ENCODE data around the gene INPP5A.

The INPP5A gene

DNA sequence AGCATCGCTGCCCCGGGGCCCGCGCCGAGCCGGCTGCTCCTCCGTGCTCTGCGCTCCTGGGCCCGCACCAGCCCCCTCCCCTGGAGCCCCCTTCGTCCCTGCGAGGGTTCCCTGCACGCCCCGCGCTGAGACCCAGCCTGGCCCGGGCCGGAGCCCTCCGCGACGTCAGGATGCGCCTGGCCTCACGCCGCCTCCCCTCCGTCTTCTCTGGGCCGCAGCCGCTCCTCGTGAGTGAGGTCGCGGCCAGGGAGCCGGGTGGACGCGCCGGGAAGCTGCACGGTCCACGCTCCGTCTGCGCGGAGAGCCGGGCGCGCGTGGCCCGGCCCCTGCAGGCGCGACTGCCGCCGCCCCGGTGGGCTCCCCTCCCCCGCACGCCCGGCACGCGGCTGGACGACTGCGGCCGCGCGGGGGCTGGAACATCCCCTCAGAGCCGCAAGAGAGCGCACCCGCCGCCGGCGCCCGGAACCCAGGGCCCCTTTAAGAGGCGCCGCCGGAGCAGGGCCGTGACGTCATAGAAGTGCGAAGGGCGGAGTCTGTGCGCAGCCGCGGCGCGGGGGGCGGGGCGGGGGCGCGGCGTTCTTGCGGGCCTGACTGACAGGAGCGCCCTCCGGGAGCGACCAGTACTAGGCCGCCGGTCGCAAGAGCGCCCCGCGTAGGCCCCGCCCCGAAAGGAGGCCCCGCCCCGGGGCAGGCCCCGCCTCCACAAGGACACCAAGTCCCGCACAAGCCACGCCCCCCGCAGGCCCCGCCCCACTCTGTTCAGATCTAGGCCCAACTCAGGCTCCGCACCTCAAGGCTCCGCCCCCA lies 507 bp upstream of the INPP5A start:
- peak; percentile 100 for DNase-seq (ENCODE audit: low read depth)

DNA sequence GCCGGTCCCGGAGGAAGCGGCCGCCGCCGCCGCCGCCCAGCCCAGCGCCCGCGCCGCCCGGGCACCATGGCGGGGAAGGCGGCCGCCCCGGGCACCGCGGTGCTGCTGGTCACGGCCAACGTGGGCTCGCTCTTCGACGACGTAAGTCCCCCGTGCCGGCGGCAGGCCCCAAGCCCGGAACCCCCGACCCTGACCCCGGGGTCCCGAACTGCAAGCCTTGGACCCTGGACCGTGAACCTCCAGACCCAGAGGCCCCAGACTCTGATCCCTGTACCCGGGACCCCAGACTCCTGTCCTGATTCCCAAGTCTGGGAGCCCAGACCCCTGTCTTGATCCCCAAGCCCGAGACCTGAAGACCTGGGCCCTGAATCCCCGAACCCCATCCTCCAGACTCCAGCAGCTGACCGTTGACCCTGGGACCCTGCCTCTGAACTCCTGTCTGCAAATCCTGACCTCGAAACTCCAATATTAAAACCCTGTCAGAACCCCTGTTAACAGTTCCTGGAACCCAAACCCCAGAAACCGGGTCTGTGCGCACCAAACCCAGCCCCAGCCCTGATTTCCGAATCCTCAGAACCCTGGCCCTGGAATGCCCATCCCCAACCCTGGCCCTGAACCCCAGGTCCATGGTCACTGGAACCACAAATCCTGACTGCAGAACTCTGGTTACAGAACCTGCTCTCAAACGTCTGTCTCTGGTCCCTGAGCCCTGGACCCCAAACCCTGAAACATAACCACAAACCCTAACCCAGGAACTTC lies 623 bp downstream of the INPP5A start:
- no peak for DNase-seq (ENCODE audit: low read depth)

DNA sequence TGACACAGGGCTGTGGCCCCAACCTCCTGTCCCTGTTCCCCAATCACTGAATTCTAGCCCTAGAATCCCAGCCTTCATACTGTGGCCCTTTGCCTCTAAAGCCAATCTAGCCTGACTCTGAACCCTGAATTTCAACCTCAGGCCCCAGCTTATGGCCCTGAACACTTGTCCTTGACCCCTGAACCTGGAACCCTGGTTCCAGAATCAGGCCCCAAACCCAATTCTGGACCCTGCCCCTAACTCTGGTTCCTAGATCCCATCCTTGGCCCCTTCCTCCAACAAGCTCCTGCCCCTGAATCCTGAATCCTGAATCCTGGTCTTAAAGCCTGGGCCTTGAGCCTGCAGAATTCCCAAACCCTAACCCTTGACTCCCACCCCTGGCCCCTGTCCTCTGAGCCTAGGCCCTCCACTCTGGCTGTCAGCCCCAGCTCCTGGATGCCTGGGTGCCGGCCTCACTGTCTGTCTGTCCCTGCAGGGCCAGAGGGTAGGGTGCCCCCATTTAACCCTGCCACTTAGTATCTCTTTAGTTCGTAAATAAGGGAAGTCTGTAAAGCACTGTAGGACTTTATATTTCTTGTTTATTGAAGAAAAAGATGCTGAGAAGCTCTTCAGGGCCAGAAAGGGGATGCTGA lies 1.3 kb downstream of the INPP5A start:
- DNase-seq (ENCODE audit: low read depth): no peak

DNA sequence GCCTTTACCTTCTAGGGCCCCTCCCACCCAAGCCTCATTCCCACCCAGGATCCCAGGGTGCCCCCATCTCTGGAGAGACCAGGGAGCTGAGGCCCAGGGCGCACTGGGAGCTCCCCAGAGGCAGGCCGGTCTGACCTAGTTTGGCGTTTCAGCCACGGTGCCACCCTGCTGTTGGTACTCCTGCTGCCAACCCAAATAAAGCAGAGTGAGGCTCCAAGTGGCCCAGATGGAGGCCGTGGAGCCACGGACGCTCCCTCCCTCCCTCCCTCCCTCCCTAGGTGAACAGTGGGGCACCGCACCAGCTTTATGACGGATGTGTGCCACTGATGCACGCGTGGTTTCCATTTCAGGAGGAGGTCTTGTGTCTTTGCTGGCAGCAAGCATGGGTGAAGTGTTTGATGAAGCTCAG lies 1.8 kb downstream of the INPP5A start:
- no peak for DNase-seq (ENCODE audit: low read depth)

DNA sequence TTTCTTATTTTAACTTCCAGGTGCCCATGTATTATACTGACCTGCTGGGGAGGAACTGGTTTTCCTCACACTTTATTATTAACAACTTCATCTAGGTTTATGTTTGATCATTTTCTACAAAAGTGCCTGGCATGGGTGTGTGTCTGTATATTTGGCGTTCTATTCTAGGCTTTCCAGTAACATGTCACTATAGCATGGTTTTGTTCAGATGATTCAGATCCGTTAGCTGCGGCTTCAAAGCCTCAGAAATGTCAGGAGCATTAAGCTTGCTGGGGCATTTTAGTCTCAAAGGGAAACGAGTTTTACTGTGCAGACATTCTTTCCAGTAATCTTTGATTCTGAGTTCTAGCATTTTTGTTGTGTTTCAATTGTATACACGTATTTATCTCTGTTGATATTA lies 2.3 kb downstream of the INPP5A start:
- no peak for DNase-seq (ENCODE audit: low read depth)

DNA sequence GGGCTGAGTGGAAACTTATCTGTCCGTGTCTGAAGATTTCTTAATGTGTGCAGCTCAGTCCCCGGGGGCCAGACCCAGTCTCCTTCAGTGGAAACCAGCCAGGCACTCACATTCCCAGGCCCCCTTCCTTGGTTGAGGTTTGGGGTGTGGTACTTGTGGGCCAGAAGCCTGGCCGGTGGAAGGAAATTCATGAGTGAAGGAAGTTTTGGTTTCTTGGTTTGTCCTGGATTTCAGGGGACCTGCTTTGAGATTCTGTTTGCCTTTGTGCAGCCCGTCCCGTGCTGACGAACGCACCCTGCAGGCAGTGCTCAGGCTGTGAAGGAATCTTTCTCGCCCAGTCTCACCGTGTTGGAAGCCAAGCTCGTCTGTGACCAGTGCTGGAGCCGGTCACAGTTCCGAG lies 2.9 kb downstream of the INPP5A start:
- no peak for DNase-seq (ENCODE audit: low read depth)

DNA sequence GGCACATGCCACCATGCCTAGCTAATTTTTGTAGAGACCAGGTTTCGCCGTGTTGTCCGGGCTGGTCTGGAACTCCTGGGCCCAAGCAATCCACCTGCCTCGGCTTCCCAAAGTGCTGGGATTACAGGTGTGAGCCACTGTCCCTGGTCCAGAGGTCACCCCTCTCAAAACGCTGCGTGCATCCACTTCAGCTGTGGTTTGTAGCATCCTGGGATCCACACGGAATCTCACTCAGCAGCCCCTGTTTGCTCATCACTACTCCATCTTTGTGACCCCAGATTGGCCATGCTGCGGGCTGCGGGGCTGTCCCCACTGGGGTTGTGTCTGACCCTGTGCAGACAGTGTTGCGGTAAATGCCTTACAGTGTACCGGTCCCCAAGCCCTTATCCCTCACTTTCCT lies 3.5 kb downstream of the INPP5A start:
- DNase-seq (ENCODE audit: low read depth): no peak

DNA sequence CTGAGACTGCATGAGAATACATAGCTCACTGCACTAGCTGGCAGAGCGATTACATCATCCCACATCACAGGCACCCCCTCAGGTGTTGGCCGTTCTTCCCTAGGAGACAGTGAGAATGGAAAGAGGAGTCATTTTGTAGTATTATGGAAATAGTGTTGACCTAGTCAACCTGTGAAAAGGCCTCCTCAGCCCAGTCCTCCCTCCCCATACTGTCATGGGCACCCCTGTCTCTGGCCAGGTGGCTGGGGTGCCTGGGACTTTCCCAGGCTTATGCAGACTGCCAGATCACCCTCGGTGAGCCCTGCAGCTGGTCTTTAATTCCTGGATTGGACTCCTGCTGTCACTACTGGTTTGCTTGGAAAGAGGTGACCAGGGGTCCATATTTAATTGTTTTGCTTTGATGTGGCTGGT lies 4.0 kb downstream of the INPP5A start:
- no peak for DNase-seq (ENCODE audit: low read depth)

DNA sequence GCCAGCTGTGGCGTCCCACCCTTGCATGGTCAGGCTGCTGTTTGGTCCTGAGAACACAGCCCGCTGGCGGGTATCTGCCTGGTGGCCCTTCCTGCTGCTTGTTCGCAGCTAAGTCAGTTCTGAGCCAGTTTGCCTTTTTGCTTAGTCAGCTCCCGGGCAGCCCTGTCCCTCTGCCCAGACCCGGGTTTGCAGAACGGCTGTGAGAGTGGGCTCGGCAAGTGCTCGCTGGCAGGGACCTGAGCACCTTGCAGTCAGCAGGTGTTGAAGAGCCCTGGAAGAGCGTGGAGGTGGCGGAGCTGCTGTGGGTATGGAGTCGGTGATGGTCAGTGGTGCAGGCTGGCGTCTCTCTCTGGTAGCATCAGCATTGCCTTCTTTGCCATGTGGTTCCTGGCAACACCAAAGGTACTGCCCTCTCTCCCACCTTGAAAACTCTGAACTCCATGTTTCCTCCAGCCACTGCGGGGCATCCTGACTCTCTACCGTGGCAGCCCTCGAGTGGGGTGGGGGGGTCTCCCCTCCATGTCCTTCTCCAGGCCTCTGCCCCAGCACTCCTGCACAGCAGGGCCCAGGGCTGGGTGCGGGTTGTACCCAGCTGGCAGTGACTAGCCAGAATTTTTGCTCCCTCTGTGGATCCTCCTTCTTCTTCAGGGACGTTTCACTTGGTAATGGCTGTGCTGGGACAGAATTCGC lies 4.6 kb downstream of the INPP5A start:
- DNase-seq (ENCODE audit: low read depth): no peak

DNA sequence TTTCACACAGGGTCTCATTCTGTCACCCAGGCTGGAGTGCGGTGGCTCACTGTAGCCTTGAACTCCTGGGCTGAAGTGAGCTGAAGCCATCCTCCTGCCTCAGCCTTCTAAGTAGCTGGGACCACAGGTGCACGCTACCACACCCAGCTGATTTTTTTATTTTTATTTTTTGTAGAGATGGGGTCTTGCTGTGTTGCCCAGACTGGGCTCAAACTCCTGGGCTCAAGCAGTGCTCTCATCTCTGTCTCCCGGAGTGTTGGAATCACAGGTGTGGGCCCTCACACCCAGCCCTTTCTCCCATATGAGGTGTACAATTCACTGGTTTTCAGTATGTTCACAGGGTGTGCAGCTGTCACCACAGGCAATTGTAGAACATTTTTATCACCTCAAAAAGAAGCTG lies 5.2 kb downstream of the INPP5A start:
- DNase-seq (ENCODE audit: low read depth): no peak

DNA sequence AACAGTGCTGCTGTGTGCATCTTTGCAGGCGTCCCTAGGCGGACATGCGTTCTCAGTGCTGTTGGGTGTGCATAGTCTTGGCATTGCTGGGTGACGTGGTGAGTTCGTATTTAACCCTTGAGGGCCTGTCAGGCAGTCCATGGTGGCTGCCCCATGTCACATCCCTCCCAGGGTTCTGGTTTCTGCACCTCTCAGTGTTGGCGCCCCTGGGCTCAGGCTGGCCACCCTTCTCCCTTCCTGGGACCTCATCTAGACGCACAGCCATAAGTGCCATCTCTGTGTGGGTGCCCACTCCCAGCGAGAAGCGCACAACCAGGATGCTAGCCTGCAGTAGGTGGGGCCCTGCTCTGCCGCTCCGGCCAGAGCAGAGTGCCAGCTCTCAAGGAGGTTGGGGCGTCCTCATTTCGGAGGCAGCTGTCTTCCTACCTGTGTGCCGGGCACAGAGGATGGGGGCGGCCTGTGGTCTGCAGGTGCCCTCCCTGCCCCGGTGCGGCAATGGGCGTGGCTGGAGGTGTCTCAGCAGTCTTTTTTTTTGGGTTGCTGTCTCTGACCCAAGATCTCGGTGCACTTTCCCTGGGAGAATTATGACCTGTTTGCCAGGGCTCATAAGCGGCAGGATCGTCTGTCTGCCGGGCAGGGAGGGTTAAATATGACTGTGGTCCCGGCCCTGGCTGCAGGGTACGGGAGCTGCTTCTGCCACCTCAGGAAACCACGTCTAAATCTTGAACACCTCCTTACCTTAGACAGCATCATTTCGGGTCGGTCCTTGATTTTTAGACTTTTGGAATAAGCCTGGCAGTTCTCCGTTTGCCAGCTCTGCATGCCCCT lies 6.5 kb downstream of the INPP5A start:
- no peak for DNase-seq (ENCODE audit: low read depth)

DNA sequence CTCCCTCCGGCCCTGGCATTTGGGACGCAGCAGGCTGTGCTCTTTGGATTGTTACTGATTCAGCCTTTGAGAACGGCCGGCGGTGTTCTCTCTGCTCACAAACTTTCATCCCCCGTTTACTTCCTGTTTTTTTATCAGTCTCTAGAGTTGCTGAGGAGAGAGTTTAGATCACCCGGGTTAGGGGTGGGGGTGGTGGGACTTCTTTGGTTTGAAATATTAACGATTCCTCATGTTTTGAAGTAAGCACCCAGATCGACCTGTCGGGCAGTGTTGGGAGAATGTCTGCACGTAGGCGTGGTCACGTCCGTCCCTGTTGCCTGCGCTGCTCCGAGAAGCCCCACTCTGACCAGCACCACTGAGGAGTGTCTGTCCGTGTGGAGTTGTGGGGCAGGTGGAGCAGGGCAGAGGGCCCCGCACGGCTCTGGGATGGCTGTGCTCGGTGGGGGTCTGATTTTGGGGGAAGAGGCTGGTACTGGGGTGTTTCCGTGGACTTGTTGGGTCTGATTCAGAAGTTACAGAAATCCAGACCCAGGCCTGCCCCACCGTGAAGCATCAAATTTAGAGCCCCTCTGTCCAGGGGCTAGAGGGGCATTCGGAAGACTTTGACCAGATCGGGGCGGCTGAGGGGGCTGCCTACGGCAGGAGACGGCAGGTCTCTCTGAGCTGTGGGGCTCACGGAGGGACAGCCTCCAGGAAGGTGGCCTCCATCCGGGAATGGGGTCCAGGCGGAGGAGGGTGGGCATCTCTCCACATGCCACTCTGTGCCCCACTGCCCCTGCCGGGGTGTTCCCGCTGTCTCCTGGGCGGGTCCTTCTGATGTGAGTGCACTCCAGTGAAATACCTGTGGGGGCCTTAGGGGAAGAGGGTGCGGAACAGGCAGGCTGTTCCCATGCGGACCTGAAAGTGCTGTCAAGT lies 7.4 kb downstream of the INPP5A start:
- DNase-seq (ENCODE audit: low read depth): no peak

DNA sequence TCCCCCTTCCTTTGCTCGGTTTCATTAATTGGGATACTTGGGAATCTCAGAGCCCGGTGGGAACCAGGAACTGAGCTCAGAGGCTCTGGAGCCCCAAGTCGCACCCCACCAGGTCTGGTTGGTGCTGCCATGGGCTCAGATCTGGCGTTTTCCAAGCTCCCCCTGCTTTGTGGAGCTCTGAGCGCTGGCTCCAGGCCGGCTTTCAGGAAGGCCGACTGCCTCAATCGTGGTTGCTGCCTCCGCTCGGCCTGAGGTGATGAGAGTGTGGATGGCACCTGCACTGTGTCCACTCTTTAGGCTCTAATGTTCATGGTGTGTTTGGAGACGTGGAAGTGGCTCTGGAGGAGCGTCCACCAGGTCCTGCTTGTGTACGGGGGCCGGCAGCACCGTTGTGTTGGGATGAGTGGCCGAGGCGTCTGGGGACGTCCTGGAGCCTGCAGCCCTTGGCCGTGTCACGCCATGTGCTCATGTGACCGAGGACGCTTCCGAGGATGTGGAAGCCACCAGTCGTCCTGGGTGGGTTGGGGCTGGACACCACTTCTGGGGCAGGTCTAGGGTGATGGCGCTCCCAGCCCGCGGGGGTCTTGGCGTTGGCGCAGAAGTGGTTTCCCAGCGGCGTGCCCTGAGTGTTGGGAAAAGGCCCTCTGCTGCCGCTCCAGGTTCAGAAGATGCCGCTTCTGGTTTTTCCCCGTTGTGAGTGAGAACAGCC lies 8.2 kb downstream of the INPP5A start:
- no peak for DNase-seq (ENCODE audit: low read depth)

DNA sequence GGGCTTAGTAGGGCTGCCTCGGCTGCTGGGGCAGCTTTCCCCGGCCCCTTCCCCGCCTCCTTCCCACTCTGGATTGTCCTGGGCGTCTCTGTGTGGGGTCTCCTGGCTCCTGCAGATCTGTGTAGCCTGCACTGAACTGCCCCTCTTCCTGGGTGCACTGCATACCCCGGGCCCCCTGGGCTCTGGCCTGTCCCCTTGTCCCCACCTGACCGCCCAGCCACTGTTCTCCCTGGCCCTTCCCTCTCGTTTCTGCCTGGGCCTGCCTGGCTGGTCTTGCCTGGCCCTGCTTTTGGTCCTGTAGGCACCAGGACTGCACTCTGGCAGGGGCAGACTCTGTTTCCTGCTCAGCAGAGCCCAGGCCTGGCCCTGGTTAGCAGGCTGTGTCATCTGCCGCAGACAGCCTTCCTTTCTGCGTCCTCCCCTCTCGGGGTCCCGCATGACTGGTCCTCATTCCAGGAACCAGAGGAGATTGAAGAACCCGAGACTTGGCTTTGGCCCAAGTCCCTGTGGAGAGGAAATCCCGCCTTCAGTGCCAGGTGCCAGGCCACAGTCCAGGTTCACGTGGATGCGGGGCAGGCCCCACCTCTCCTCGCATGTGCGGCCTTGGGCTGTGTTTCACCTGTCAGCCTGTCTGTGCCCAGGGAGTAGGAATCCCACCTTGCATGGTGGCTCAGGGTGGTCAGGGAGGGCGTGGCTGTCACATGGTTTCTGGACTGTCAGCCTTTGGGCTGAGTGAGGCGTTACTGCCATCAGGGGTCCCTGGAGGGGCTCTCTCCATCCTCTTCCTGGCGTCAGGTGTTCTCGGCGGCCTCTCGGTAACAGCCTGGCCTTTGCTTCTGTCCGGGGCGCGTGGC lies 9.2 kb downstream of the INPP5A start:
- DNase-seq (ENCODE audit: low read depth): no peak

DNA sequence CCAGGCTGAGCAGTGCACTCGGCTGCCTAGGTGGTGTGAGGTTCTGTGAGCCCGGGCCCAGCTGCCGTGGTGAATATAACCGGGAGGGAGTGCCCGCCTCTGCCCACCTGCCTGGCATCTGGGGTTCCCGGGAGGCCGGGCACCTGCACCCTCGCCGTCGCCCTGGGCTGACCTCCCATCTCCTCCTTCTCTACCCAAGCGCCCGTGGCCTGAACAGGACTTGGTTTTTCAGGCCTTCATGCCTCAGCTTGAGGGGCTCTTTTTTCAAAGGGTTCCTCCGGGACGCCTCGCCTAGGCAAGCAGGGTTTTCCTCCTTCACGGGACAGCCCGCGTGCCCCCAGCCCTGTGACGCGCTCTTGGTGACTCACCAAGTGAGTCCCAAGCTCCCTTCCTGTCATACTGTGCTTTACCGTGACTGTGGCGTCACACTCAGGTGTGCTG lies 9.9 kb downstream of the INPP5A start:
- DNase-seq (ENCODE audit: low read depth): no peak

DNA sequence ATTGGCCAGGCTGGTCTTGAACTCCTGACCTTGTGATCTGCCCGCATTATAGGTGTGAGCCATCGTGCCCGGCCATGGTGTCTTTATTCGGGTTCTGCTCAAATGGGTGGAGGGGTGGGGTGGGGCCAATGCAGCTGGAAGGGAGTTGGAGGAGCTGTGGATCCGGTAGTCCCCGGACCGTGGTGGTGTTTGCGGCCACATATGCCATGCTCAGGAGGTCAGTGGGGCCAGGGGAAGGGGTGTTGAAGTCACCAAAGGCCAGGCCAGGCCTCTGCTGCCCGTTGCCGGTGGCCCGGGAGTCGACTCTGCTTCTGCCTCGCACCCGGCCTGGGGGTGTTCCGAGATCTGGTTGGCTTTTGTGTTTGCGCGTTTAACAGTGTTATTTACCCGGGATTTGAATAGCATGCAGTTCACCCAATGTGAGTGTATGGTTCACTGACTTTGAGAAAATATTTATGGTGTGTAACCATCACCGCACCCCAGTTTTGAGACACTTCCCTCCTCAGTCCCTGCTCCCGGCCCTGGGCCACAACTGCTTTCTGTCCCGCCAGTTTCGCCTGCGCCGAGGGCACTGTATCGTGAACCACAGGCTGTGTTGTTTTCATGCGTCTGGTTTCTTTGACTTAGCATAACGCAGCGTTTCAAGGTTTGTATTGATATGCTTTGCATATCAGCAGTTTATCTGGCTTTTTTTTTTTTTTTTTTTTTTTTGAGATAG lies 10.7 kb downstream of the INPP5A start:
- no peak for DNase-seq (ENCODE audit: low read depth)

DNA sequence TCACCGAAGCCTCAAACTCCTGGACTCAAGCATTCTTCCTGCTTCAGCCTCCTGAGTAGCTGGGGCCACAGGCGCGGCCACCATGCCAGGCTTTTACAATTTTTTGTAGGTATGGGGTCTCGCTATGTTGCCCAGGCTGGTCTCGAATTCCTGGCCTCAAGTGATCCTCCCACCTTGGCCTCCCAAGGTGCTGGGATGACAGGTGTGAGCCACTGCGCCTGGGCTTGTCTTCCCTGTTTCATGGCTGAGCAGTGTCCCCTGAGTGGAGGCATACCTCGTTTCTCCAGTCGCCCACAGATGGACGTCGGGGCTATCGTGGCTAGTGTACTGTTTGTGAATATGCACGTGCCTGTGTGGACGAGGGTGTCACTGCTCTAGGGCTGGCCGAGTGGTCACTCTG lies 11.3 kb downstream of the INPP5A start:
- no peak for DNase-seq (ENCODE audit: low read depth)

DNA sequence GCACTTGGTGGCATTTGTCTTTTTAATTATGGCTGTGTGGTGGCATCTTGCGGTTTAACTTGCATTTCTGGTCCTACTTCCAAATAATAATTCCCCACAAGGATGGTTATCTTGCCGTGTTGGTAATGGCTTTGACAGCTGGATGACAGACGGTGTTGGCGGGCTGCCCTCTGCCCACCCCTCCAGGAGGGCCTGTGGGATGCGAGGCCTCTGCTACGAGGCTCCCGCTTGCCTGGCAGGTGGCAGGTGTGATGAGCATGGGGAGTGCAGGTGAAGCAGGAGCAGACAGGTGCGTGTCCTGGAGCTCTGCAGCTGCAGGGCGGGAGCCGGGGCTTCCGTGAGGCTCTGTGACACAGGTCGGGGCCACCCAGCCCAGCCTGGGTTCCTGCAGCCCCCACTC lies 11.8 kb downstream of the INPP5A start:
- no peak for DNase-seq (ENCODE audit: low read depth)

Data from stimulated activated CD8-positive, alpha-beta memory T cell treated with anti-CD3 and anti-CD28 coated beads, Interleukin-15, amount 100 ng/mL, for 24 hours (primary cell).